IPS-NIHi7 (cell line): ENCODE data around the gene NRBP1.

ENCODE experiments used
- DNase-seq: peaks from one replicate; pipeline ENCODE4 v3.0.0; 2012; ENCODE audit warnings: mixed read lengths; ENCODE audit errors: extremely low spot score

Gene NRBP1

GRCh38 chr2:27489498-27490397 is 61.3 kb downstream of the NRBP1 start, which contains the start of gene IFT172:
Gene IFT172, minus strand, starts transcription at chr2:27489743. Its CDS starts 90 bp downstream, at chr2:27489653.
- peak; percentile 99 for DNase-seq
